ENCODE results near the gene ERH.

GRCh38 chr14:69424149-69424923 lies 26.2 kb upstream of the ERH start:
- TF ChIP-seq POLR2AphosphoS5 (IDR thresholded peaks at IDR 0.05; ENCODE audit: low read depth, low read length) (no peak), SP1 (IDR thresholded peaks at IDR 0.05; ENCODE audit: low read depth) (no peak), SIN3A (IDR thresholded peaks at IDR 0.05; ENCODE audit: low read depth) (no peak), POLR2A (IDR thresholded peaks at IDR 0.05; ENCODE audit: borderline replicate concordance, extremely low read depth, insufficient read depth, insufficient read length) (no peak)
- TF ChIP-seq, protein P1, sequence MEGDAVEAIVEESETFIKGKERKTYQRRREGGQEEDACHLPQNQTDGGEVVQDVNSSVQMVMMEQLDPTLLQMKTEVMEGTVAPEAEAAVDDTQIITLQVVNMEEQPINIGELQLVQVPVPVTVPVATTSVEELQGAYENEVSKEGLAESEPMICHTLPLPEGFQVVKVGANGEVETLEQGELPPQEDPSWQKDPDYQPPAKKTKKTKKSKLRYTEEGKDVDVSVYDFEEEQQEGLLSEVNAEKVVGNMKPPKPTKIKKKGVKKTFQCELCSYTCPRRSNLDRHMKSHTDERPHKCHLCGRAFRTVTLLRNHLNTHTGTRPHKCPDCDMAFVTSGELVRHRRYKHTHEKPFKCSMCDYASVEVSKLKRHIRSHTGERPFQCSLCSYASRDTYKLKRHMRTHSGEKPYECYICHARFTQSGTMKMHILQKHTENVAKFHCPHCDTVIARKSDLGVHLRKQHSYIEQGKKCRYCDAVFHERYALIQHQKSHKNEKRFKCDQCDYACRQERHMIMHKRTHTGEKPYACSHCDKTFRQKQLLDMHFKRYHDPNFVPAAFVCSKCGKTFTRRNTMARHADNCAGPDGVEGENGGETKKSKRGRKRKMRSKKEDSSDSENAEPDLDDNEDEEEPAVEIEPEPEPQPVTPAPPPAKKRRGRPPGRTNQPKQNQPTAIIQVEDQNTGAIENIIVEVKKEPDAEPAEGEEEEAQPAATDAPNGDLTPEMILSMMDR (IDR thresholded peaks at IDR 0.05 in 2 of 3, conservative IDR thresholded peaks at IDR 0.05 in 1 of 3; ENCODE audit: borderline replicate concordance in 1 of 3, insufficient read depth in 1 of 3, low read depth in 2 of 3, low read length in 2 of 3), result no peak

Data from HCT116 (cell line).